Stimulated activated CD4-positive, alpha-beta T cell treated with anti-CD3 and anti-CD28 coated beads, Interleukin-1b, Interleukin-23, amount 100 ng/mL, for 1 hour (primary cell): Measurements from ENCODE around the gene OSBPL5.

Experiments used
- DNase-seq, 2 donors: peaks; one replicate each; pipeline ENCODE4 v3.0.0-alpha.2; 2020; ENCODE audit warnings: low read depth in 2 of 2

The OSBPL5 gene

GRCh38 chr11:3134651-3135480 lies 30.2 kb downstream of the OSBPL5 start:
- DNase-seq, result no peak

- no peak for DNase-seq
These were observed 30.9 kb downstream of the OSBPL5 start for GRCh38 chr11:3134218-3134621.

- DNase-seq, result no peak
These were observed 31.6 kb downstream of the OSBPL5 start for GRCh38 chr11:3133261-3134217.

GRCh38 chr11:3132831-3133260 lies 32.3 kb downstream of the OSBPL5 start:
- no peak for DNase-seq

- DNase-seq, result no peak
These were observed 32.8 kb downstream of the OSBPL5 start for GRCh38 chr11:3132271-3132781.

- no peak for DNase-seq
These were observed 33.7 kb downstream of the OSBPL5 start for GRCh38 chr11:3131330-3131941.

GRCh38 chr11:3130269-3131071 lies 34.6 kb downstream of the OSBPL5 start:
- DNase-seq, result no peak

GRCh38 chr11:3129591-3130268 lies 35.4 kb downstream of the OSBPL5 start:
- DNase-seq, result no peak

- no peak for DNase-seq
These were observed 35.9 kb downstream of the OSBPL5 start for GRCh38 chr11:3129181-3129590.

- DNase-seq, result no peak
These were observed 36.5 kb downstream of the OSBPL5 start for GRCh38 chr11:3128356-3129180.

- DNase-seq, result no peak
These were observed 37.3 kb downstream of the OSBPL5 start for GRCh38 chr11:3127706-3128355.

- DNase-seq, result no peak
These were observed 38.0 kb downstream of the OSBPL5 start for GRCh38 chr11:3126901-3127691.

GRCh38 chr11:3126207-3126865 lies 38.8 kb downstream of the OSBPL5 start:
- no peak for DNase-seq

- no peak for DNase-seq
These were observed 40.3 kb downstream of the OSBPL5 start for GRCh38 chr11:3124821-3125220.

GRCh38 chr11:3123761-3124733 lies 41.1 kb downstream of the OSBPL5 start:
- no peak for DNase-seq

GRCh38 chr11:3123305-3123704 lies 41.8 kb downstream of the OSBPL5 start:
- no peak for DNase-seq
